HG03432 (cell line): Measurements from ENCODE around the gene MTTP.
"Not testable (repeated sequence)": the region's sequence is repeated elsewhere in the genome, so short reads cannot be mapped to it uniquely, and the experiment has no call there.

Experiments used
- ATAC-seq: cut with Tn5 transposase; IDR thresholded peaks from one replicate; pipeline ENCODE4 v1.9.1; 2021; ENCODE audit warnings: mild to moderate bottlenecking, moderate library complexity; ENCODE audit not compliant: unreplicated experiment

Gene MTTP

DNA sequence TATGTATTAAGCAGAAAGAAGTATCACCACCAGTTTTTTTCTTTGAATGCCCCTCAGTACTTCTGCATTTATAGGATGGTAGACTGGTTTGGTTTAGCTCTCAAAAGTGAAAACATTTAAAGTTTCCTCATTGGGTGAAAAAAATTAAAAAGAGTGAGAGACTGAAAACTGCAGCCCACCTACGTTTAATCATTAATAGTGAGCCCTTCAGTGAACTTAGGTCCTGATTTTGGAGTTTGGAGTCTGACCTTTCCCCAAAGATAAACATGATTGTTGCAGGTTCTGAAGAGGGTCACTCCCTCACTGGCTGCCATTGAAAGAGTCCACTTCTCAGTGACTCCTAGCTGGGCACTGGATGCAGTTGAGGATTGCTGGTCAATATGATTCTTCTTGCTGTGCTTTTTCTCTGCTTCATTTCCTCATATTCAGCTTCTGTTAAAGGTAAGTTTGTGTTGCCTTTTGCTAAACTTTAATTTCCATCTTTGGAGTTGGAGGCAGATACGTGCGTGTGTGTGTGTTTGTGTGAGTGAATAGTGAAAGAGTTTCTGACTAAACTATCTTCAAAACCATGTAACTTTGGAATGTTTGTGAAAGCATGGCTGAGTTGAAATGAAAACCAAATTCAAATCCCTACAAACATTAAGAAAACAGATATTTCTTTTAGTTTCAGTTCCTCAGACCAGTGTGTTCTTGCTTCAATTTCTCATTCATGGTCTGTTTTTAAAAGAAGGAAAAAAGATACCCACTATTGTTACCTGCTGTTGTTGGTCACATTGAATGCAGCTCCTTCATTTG is at the start of gene MTTP:
Gene MTTP, plus strand, starts transcription at position 295 of the 795 bp plus-strand sequence. Its CDS starts 86 bp downstream, at position 381.
- ATAC-seq, result peak; percentile 87

DNA sequence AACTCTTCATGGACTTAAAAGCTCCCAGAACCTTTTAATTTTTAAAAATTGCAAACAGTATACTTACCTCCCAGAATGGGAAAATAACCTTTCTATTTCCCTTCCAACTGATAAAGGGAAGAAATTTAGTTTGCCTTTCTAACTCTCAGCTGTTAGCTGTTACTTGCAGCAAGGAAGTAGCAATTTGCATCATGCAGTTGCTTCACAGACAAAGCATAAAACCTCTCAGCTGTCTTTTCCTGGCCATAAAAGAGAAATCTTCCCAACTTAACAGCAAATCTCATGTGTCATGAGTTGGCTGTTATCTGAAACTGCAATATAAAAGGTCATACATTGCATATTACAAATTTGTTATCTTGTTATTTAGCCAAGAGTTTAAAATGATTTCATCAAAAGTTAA is 45.4 kb upstream of the MTTP start:
- no peak for ATAC-seq

DNA sequence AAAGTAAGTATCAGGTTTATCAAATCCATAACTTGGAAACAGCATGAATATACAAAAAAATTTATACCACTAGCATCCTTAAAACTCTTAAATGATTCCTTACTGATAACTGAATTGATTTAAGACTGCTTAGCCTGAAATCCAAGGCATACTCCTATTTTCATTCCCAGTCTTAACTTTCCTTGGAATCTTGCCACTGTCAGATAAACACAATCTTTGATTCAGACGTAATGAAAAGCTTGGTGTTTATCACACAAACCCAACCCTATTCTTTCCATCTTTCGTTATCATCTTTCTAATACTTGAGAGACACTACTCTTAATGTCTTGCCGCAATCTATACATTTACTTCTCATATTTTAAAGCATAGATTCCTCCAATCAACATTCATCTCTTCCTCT is 44.7 kb upstream of the MTTP start:
- no peak for ATAC-seq

DNA sequence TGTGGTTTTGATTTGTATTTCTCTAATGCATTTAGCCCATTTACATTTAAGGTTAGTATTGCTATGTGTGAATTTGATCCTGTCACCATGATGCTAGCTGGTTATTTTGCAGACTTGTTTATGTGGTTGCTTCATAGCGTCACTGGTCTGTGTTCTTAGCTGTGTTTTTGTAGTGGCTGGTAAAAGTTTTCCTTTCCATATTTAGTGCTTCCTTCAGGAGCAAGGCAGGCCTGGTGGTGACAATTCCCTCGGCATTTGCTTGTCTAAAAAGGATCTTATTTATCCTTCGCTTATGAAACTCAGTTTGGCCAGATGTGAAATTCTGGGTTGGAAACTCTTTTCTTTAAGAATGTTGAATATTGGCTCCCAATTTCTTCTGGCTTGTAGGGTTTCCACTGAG is 39.9 kb upstream of the MTTP start:
- ATAC-seq, result not testable (repeated sequence)

DNA sequence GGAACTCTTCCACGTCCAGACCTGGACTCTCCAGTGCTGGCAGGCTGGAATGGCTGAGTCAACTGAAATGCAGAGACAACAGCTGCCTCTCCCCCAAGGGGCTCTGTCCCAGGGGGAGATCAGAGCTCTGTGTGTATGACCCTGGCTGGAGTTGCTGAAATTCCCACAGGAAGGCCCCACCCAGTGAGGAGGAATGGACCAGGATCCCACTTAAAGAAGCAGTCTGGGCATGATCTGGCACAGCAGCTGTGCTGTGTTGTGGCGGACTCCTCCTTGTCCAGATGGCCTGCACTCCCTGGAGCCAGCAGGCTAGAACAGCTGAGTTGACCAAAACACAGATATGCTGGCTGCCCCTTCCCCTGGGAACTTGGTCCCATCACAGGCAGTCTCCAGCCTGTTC is 38.4 kb upstream of the MTTP start:
- ATAC-seq, result no peak

DNA sequence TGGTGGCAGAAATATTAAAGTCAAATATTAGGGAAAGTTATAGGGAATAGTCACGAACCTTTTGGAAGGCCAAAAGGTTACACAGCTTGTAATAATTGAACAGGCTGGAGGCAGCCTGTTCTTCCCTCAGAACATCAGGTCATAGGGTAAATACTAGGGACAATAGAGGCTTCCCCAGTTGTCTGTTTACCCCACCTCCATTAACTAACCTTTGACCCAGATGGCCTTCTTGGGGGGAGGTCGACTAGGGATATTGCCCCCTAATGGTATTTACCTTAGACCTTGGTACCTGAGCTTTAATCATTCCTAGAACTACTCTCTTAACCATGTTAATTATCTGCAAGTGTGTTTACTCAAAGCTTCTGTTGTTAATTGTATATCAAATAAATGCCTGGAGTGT is 37.8 kb upstream of the MTTP start:
- no peak for ATAC-seq

DNA sequence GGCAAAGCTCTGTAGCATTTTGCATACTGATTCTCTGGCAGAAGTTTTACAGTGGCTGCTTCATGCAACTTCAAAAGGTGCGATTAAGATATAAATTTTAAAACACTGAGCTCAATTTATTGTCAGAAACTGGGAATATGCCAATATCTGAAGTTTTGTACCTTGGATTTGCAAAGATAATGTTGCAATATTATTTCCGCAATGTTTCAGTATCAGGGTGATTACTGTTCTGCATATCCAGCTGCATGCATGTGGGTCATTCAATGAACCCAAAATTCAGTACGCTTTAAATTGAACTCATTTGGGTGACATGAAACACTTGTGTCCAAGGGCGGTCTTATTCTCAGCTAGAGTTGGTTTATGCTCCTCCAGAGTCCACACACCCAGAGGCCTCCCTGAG is 37.0 kb upstream of the MTTP start:
- no peak for ATAC-seq

DNA sequence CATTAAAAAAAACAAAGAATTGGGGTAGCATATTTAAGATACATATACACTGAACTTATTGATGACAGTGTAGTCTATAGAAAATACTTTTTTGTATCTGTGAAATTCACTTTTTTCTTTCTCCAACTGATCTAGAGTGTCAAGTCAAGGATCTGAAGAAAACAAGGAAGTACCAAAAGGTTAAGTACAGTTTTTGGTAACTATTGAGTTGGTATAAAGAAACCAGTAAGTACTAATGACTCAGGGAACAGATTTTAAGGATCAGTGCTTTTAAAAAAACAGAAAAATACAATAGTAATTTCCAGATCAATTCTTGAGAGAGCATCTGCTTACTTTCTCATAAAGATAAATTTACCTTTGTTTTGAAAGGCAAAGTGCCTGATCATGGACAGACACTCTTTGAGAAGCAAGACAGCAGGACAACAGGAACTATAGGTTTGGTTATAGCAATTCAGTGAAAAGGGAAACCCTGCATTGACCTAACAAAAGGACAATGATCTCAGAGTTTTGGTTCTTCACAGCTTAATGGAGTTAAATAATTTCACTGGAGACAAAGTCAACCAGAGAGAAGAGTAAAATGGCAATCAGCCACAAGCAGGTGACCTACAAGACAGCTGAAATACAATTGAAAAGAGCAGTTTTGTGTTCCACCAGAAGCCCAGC is 34.2 kb upstream of the MTTP start:
- ATAC-seq, result no peak

DNA sequence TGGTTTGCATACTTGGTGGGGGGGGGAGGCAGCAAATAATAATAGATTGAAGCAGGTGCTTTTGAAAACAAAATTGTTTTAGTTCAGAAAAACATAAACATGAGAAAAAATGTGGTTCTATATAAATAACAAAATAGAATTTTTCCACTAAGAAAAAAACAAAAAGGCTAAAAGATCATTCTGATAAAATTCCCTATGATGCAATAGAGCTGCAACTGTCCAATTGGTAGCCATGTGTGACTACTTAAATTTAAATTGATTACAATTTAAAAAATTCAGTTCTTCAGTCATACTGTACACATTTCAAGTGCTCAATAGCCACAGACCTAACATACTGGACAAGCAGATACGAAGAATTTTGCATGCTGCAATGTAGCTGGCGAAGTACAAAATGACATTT is 21.8 kb upstream of the MTTP start:
- ATAC-seq, result no peak

DNA sequence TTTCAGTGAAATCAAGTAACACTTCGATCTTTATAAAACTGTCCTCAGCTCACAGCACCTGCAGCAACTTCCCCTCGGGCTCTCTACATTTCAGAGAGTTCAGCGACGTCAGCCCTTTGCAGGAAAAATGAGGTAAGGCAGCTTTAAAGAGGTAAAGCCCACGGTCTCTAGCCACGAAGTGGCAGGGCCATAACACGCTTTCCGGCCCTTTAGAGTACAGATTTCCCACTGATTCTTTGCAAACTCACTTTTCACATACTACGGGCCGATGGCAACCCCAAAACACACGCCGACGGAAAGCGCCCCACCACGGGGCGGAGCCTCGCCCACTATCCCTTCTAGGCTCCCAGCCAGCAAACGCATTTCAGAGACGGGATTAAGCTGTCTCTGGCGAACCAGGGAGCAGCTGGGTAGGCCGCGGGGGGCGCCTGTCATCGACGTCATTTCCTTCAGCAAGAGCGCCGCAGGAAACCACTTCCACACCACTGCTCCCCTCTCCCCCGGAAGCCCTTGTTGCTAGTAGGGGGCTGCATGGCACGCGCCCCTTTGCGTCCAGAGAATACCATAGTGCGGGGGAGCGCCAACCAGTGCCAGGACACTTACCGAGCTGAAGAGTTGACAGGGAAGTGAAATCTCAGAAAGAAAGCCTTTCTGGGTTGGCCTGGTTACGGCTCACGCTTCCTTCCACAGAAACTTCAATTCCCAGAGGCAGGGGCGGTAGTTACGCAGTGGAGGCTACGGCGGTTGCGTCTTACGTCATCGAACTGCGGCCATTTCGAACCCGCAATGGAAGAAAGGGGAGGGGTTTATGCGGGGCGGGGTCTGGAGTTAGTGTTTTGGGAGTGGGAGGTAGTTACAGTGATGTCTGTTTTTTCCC is 11.1 kb upstream of the MTTP start, which contains the start of gene TRMT10A:
Gene TRMT10A, minus strand, starts transcription at position 730 of the 877 bp plus-strand sequence. CDS start 4,701 bp downstream, outside the sequence.
- peak; percentile 97 for ATAC-seq

DNA sequence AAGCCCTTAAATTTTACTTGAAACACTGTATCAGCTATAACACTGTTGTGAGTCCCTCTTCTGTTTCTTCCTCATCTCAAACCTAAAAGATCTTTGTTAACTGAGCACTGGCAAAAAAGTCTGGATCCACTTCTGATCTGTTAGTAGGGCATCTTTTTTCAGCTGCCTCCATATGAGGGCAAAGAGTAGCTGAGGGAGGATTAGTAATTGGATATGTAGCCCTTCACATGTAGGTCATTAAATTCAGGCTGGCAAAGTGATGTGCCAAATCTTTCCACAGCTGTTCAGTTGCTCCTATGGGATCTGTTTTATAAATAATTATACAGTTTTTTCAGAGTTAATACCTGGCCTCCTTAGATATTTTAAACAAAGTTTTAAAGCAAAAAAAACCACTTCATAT is 9.7 kb upstream of the MTTP start:
- ATAC-seq, result no peak

DNA sequence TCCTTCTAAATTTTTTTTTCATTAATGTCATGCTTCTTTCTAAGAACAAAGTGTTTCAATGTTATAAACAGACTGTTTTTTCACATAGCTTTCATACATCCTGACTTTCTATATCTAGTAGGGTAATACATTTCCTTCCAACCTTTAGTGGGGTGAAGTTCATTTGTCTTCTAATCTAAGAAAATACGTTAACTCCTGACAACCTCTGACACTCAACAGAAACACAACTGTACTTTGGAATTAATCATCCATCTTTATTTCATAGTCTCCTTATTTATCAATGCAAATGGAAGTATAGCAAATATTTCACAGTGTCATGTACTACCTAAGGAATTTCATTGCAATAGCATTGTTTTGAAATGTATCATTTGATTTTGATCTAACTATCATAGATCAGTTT is 2.7 kb upstream of the MTTP start:
- ATAC-seq, result no peak

DNA sequence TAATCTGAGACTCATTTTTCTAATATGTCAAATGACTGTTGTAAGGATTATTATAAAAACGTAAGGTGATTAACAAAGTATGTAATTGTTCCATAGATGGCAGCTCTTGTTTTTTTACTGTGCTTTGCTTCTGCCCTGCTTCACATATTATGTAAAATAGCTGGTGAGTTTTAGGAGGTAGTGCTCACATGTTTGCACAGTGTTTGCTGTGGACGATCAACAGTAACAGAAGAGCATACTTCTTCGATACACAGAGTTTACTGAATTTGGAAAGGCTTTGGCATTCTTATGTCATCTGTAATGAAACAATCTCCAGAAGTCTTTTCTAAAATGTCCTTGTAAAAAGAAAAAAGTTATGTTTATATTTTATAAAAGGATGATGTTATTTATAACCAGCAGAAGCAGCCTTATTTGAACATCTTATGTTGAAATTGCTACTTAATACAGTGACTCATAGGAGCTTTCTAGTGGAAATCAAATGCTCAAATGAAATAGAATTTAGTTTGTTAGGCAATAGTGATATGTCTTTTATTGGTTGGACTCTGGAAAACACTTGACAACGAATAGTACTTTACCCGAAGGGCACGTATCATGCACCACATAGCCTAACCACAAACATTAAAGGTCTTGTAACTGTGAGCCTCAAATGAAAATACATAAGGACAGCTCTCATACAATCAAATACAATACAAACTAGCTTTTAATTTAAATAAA is 1.9 kb upstream of the MTTP start:
- ATAC-seq, result no peak

DNA sequence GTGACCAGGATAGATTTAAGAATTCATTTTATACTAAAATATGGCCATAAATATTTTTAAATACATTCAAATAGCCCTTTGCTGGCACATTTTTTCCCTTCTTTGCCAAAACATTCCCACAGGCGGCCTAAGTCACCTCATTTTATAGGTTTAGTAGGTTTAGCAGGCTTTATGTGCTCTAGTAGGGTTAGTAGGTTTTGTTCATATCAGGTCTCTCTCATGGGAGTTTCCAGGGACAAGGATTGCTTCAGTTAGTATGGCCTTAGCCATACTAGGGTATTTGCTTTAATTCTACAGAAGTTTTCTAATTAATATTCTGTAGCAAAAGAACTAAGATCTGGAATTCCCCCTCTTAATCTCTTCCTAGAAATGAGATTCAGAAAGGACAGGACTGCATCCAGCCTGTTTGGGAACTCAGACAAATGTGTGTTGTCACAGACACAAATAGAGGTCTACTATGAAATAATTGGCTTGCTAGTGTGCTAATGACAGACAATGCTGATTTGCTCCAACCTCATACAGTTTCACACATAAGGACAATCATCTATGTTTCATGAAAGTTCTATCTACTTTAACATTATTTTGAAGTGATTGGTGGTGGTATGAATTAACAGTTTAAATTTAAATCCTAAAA is 772 bp upstream of the MTTP start:
- no peak for ATAC-seq

DNA sequence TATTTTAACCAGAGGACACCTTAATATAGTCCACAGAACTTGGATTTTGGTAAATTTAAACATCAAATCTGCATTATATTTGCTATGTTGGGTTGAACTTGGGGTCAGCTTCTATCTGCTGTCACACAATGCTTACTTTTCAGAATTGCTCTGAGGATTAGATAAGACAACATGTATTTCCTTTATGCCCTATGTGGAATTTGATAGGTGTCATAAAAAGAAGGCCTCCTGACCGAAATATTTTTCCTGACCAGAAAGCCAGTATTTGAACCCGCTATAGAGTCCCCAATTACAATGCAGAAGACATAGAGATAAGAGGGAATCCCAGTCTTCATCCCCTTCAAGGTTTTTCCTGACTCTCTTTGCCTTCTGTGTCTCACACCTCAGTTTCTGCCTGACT is 4.1 kb downstream of the MTTP start:
- no peak for ATAC-seq

DNA sequence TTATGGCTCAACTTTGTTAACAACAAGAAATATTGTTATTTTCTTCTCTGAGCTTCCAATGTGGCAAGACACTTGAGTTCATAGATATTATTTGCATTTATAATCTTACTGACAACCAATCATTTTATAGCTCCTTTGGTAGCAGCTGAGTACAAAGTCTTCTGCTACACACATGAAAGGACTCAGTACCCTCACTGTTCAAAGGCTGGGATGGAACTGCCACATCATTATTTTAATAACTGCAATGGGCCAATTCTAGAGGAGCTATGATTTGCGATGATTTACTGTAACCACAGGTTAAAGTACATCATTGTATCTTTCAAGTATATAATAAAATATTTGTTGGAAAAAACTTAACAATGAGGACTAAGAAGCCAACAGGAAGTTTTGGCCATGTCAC is 10.9 kb downstream of the MTTP start:
- no peak for ATAC-seq

DNA sequence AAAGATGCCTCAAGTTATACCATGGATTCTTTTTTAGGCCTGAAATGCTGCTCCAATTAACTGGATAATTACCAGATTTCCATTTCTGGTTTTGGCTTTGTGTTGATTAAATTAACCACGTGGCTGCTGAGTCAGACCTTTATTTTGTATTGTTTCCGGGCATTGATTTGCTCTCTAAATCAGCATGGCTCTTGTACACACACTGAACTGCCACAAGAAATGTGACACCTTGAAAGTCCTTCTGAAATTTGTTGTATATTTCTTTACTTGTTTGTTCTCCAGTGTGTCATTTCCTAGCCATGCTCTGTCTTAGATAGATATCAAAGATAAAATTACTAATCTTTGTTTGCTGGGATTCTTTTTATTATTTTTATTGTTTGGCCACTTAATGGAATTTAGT is 11.7 kb downstream of the MTTP start:
- ATAC-seq, result no peak

DNA sequence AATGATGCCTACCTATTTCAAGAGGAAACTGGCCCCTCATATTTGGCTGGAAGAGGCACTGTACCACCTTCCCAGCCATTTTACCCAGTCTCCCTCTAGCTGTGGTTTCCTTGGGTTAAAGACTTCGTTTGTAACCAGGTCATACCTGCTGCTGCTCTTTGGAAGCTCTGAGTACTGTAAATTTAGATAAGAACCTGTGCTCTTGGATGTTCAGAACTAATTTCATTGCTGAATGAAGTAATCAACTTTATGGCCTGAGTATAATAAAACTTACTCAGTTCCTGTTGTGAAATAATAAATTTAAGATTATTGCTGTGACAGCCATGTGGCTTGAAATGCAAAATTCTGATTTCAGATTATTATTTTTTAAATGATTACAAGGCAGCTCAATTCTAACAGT is 12.2 kb downstream of the MTTP start:
- ATAC-seq, result no peak

DNA sequence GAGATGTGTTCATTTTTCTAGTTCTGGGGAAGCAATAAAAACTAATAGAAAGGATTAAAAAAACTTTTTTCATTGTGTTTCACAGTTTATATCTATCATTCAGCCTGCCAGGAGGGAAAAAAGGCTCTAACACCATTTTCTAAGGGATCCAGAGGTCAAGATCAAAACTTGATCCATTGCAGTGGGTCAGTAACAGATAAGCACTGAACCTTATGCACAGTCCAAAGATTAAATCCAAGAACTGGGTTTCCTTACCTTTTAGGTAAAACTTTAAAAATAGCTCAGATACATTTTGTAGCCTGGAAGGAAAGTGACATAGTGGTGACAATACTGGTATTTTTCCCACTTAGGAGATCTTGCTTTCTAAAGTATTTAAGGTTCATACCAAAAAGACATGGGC is 12.7 kb downstream of the MTTP start:
- ATAC-seq, result no peak

DNA sequence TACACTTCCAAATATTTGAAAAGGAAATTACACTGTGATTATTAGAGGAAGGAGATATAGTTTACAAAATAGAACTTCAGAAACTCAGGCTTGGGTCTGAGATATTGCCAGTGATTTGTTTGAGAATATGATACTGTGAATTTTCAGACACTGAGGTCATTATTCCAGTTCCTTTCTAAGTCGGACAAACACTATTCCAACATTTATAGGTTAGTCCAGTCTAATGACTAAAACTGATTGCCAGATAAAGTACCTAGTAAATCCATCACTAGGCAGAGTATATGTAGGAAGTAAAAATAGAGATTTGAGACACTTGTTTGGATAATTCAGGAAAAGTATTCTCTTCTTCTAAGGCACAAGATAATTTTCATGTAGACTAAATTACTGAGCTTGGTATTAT is 13.2 kb downstream of the MTTP start:
- ATAC-seq, result no peak
